ENCODE results near the gene CAMK2D. TPM values are rescaled to one million over a fixed set of nuclear protein-coding genes. Genes with fewer than 3 reads are reported as not detected.

The CAMK2D gene
- total and polyA plus RNA-seq, 2 experiments from 2014 or later = 4.9 to 14.6 TPM

DNA sequence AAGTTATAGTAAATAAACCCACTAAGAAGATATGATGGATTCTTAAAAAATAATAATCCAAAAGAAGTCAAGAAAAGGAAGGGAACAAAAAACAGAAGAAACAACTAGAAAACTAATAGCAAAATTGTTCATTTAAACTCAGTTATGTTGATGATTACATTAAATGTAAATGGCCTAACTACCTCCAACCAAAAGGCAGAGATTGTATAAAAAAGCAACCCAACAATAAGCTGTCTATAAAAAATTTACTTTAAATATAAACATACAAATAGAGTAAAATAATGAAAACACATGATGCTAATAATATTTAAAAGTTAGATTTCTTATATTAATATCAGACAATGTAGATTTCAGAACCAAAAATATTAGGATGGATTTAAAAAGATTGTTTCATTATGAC, 340.6 kb downstream of the CAMK2D start:
- H3K4me1 Mint-ChIP-seq = no peaks in the 10 kb centered on the region
- H3K27me3 Mint-ChIP-seq (ENCODE audit: insufficient read depth, low read depth, poor library complexity) = no peaks in the 10 kb centered on the region
- ATAC-seq (no peak), DNase-seq (ENCODE audit: low spot score) (no peak)
- Histone ChIP-seq H3F3A (replicated peaks; ENCODE audit: low read depth) (no peaks in the 10 kb centered on the region), H4K20me1 (replicated peaks; ENCODE audit: insufficient read depth) (no peaks in the 10 kb centered on the region), H3K4me1 (ENCODE audit: insufficient read depth) (no peaks in the 10 kb centered on the region), H3K27me3 (ENCODE audit: insufficient read depth) (no peaks in the 10 kb centered on the region), H3K36me3 (ENCODE audit: insufficient read depth) (peaks cover 13% of the 10 kb centered on the region), H3K4me2 (no peak overlapping the region), H3K9me2 (ENCODE audit: insufficient read depth) (0 out of 2 replicates have a peak, but pooled peaks cover 4% of the 10 kb centered on the region), H3K27ac (ENCODE audit: low read depth) (no peak overlapping the region), H3K79me2 (replicated peaks; ENCODE audit: insufficient read depth) (no peaks in the 10 kb centered on the region), H2AFZ (no peak overlapping the region), H3K4me3 (no peak overlapping the region)
- peaks cover 33% of the 10 kb centered on the region for H3K9me3 Mint-ChIP-seq
- TF ChIP-seq ZNF331 (CRISPR knock-in tag; IDR thresholded peaks at IDR 0.05; ENCODE audit: low read depth) = no peak
- TF ChIP-seq, protein P1, sequence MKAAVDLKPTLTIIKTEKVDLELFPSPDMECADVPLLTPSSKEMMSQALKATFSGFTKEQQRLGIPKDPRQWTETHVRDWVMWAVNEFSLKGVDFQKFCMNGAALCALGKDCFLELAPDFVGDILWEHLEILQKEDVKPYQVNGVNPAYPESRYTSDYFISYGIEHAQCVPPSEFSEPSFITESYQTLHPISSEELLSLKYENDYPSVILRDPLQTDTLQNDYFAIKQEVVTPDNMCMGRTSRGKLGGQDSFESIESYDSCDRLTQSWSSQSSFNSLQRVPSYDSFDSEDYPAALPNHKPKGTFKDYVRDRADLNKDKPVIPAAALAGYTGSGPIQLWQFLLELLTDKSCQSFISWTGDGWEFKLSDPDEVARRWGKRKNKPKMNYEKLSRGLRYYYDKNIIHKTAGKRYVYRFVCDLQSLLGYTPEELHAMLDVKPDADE (IDR thresholded peaks at IDR 0.05) = no peak
- no peak for TF ChIP-seq JUNB (IDR thresholded peaks at IDR 0.05; ENCODE audit: unreplicated experiment)
- TF ChIP-seq NANOG (IDR thresholded peaks at IDR 0.05; ENCODE audit: borderline replicate concordance) = no peak
- TF ChIP-seq EZH2phosphoT487 (IDR thresholded peaks at IDR 0.05; ENCODE audit: unreplicated experiment) = no peak
- H3K27ac Mint-ChIP-seq = no peak overlapping the region
- H3K36me3 Mint-ChIP-seq (ENCODE audit: low read depth) = peaks cover 12% of the 10 kb centered on the region; the same call in 2 of the 3 replicates
- H3K4me3 Mint-ChIP-seq = no peak overlapping the region

- H3K4me1 ChIP-seq (ENCODE audit: insufficient read depth) = no peaks in the 10 kb centered on the region
- H3F3A ChIP-seq (replicated peaks; ENCODE audit: low read depth) = no peaks in the 10 kb centered on the region
- Mint-ChIP-seq H3K9me3 (peaks cover 33% of the 10 kb centered on the region), H3K4me1 (no peaks in the 10 kb centered on the region), H3K36me3 (ENCODE audit: low read depth) (peaks cover 12% of the 10 kb centered on the region; the same call in 2 of the 3 replicates), H3K4me3 (no peak overlapping the region), H3K27me3 (ENCODE audit: insufficient read depth, low read depth, poor library complexity) (no peaks in the 10 kb centered on the region), H3K27ac (no peak overlapping the region)
- no peak for TF ChIP-seq ZNF462 (CRISPR knock-in tag; IDR thresholded peaks at IDR 0.05)
- TF ChIP-seq REST (IDR thresholded peaks at IDR 0.05; ENCODE audit: unreplicated experiment) = no peak
- TF ChIP-seq NANOG (IDR thresholded peaks at IDR 0.05; ENCODE audit: borderline replicate concordance) = no peak
- no peak for DNase-seq (ENCODE audit: low spot score)
- H3K79me2 ChIP-seq (replicated peaks; ENCODE audit: insufficient read depth) = no peaks in the 10 kb centered on the region
- no peaks in the 10 kb centered on the region for H3K27me3 ChIP-seq (ENCODE audit: insufficient read depth)
- H3K27ac ChIP-seq (ENCODE audit: low read depth) = no peak overlapping the region
- H3K4me2 ChIP-seq = no peak overlapping the region
- no peak overlapping the region for H3K4me3 ChIP-seq
- no peaks in the 10 kb centered on the region for H4K20me1 ChIP-seq (replicated peaks; ENCODE audit: insufficient read depth)
- peaks cover 4% of the 10 kb centered on the region; the same call in 1 of the 2 replicates for H3K9me2 ChIP-seq (ENCODE audit: insufficient read depth)
- H3K36me3 ChIP-seq (ENCODE audit: insufficient read depth) = peaks cover 13% of the 10 kb centered on the region
- no peak overlapping the region for H2AFZ ChIP-seq
- no peak for ATAC-seq
Observed at GRCh38 chr4:113419631-113420030, 341.9 kb downstream of the CAMK2D start.
